SK-N-SH (cell line): Measurements from ENCODE around the gene SAP30.

Source experiments
- CHD2 ChIP-seq: fragments of 150-350 bp; IDR thresholded peaks from 2 replicates; pipeline ENCODE4 v1.6.1; 2018; ENCODE audit warnings: low read length; ENCODE audit not compliant: partially characterized antibody
- FOXM1 ChIP-seq: IDR thresholded peaks from 2 replicates; pipeline ENCODE4 v1.4.0; 2012; ENCODE audit warnings: low read depth, mild to moderate bottlenecking
- GATA2 ChIP-seq: sonication (generic); formaldehyde crosslinking; IDR thresholded peaks from 2 replicates; pipeline ENCODE4 v1.5.0; 2020; ENCODE audit warnings: mild to moderate bottlenecking, missing genetic modification reagents
- MXI1 ChIP-seq: IDR thresholded peaks from 2 replicates; pipeline ENCODE4 v1.6.1; 2012; ENCODE audit warnings: mild to moderate bottlenecking, low read depth, low read length, improper control_type of control experiment
- POLR2AphosphoS5 ChIP-seq: IDR thresholded peaks from 2 replicates; pipeline ENCODE4 v1.6.1; 2012; ENCODE audit warnings: low read depth, low read length
- TAF1 ChIP-seq: IDR thresholded peaks from 2 replicates; pipeline ENCODE4 v1.6.1; 2012; ENCODE audit warnings: low read depth, mild to moderate bottlenecking, low read length, moderate library complexity, borderline replicate concordance
- YY1 ChIP-seq: IDR thresholded peaks from 2 replicates; pipeline ENCODE4 v1.4.0; 2012; ENCODE audit warnings: low read depth, mild to moderate bottlenecking
- TF ChIP-seq, protein P1 (sequence below): fragments of 200-600 bp; sonication (generic); IDR thresholded peaks from 2 replicates; pipeline ENCODE4 v1.6.1; 2017; ENCODE audit warnings: antibody characterized with exemption, mild to moderate bottlenecking, moderate library complexity
- TF ChIP-seq, protein P2 (sequence below): IDR thresholded peaks from 2 replicates; pipeline ENCODE4 v1.6.1; 2012; ENCODE audit warnings: mild to moderate bottlenecking, low read depth, low read length, moderate library complexity

- TF ChIP-seq, protein P1, sequence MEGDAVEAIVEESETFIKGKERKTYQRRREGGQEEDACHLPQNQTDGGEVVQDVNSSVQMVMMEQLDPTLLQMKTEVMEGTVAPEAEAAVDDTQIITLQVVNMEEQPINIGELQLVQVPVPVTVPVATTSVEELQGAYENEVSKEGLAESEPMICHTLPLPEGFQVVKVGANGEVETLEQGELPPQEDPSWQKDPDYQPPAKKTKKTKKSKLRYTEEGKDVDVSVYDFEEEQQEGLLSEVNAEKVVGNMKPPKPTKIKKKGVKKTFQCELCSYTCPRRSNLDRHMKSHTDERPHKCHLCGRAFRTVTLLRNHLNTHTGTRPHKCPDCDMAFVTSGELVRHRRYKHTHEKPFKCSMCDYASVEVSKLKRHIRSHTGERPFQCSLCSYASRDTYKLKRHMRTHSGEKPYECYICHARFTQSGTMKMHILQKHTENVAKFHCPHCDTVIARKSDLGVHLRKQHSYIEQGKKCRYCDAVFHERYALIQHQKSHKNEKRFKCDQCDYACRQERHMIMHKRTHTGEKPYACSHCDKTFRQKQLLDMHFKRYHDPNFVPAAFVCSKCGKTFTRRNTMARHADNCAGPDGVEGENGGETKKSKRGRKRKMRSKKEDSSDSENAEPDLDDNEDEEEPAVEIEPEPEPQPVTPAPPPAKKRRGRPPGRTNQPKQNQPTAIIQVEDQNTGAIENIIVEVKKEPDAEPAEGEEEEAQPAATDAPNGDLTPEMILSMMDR: no peak
- TF ChIP-seq GATA2 (CRISPR knock-in tag): no peak
- no peak for TF ChIP-seq MXI1
- no peak for TF ChIP-seq CHD2
- no peak for TF ChIP-seq YY1
- no peak for TF ChIP-seq TAF1
- no peak for TF ChIP-seq FOXM1
- TF ChIP-seq, protein P2, sequence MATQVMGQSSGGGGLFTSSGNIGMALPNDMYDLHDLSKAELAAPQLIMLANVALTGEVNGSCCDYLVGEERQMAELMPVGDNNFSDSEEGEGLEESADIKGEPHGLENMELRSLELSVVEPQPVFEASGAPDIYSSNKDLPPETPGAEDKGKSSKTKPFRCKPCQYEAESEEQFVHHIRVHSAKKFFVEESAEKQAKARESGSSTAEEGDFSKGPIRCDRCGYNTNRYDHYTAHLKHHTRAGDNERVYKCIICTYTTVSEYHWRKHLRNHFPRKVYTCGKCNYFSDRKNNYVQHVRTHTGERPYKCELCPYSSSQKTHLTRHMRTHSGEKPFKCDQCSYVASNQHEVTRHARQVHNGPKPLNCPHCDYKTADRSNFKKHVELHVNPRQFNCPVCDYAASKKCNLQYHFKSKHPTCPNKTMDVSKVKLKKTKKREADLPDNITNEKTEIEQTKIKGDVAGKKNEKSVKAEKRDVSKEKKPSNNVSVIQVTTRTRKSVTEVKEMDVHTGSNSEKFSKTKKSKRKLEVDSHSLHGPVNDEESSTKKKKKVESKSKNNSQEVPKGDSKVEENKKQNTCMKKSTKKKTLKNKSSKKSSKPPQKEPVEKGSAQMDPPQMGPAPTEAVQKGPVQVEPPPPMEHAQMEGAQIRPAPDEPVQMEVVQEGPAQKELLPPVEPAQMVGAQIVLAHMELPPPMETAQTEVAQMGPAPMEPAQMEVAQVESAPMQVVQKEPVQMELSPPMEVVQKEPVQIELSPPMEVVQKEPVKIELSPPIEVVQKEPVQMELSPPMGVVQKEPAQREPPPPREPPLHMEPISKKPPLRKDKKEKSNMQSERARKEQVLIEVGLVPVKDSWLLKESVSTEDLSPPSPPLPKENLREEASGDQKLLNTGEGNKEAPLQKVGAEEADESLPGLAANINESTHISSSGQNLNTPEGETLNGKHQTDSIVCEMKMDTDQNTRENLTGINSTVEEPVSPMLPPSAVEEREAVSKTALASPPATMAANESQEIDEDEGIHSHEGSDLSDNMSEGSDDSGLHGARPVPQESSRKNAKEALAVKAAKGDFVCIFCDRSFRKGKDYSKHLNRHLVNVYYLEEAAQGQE: no peak
- no peak for TF ChIP-seq POLR2AphosphoS5
Measured at GRCh38 chr4:173362666-173363065, 8.1 kb upstream of the SAP30 start.
